Endothelial cell of umbilical vein (primary cell): ENCODE measurements around the gene PRKAB2. TPM values are rescaled to one million over a fixed set of nuclear protein-coding genes. Genes with fewer than 3 reads are reported as not detected.

Experiments used
- BruUV-seq: library from RNA; stranded (reverse); fragments of 400-500 nt; replicated peaks from 2 replicates; lab custom pipeline; 2021; lab: Mats Ljungman, UMichigan
- CTCF ChIA-PET: fragments of 300-600, 350-600 bp; sonication (Branson Sonifier 250); formaldehyde crosslinking; loops from one replicate; lab custom pipeline; 2021; ENCODE audit warnings: antibody characterized with exemption, inconsistent platforms; lab: Charles Lee
- POLR2A ChIA-PET: fragments of 300-600, 350-600 bp; sonication (Branson Sonifier 250); formaldehyde crosslinking; loops from one replicate; lab custom pipeline; 2021; ENCODE audit warnings: antibody characterized with exemption, inconsistent platforms; lab: Charles Lee
- DNase-seq: peaks from one replicate; pipeline ENCODE4 v3.0.0-alpha.2; 2011; ENCODE audit warnings: low read depth, low spot score
- FAIRE-seq: peaks from 2 replicates; lab custom pipeline; 2011; peaks lifted over from hg19 to GRCh38; lab: Jason Lieb, UNC
- H2AFZ ChIP-seq: 2 replicates; pipeline ENCODE4 v1.6.0; 2012; ENCODE audit warnings: low read depth, low read length, control low read depth, inconsistent platforms
- H3K27ac ChIP-seq: 2 replicates; pipeline ENCODE4 v1.5.1; 2011; ENCODE audit warnings: low read depth, mild to moderate bottlenecking, control low read depth, low read length, moderate library complexity; ENCODE audit not compliant: insufficient read depth
- H3K27me3 ChIP-seq, 2 experiments: 2 replicates each; pipeline versions ENCODE4 v1.6.0 to v1.6.1; 2011; ENCODE audit warnings: low read length in 2 of 2, mixed read lengths in 1 of 2; ENCODE audit not compliant: control insufficient read depth in 2 of 2, insufficient read depth in 2 of 2
- H3K36me3 ChIP-seq, 2 experiments: 2 replicates in 1 of 2; 3 replicates in 1 of 2; pipeline ENCODE4 v1.5.1; 2011; ENCODE audit warnings: low read length in 2 of 2, mild to moderate bottlenecking in 1 of 2, moderate library complexity in 1 of 2; ENCODE audit not compliant: control insufficient read depth in 2 of 2, insufficient read depth in 2 of 2; ENCODE audit errors: extremely low read depth in 1 of 2
- H3K4me1 ChIP-seq: 3 replicates; pipeline ENCODE4 v1.5.1; 2011; ENCODE audit warnings: mild to moderate bottlenecking, low read length; ENCODE audit not compliant: control insufficient read depth, insufficient read depth; ENCODE audit errors: extremely low read depth
- H3K4me2 ChIP-seq: 2 replicates; pipeline ENCODE4 v1.6.1; 2011; ENCODE audit warnings: low read length, control low read depth, mixed read lengths; ENCODE audit not compliant: insufficient read depth
- H3K4me3 ChIP-seq, 3 experiments: fragments of 200-600 bp in 1 of 3; sonication (generic), shearing (Covaris generic) in 1 of 3; replicated peaks in 1 of 3; 2 replicates each; pipeline ENCODE4 v1.5.1; 2011 to 2016; ENCODE audit warnings: control low read depth in 3 of 3, low read length in 3 of 3, mild to moderate bottlenecking in 2 of 3, inconsistent platforms in 1 of 3, low read depth in 1 of 3, moderate library complexity in 1 of 3; ENCODE audit not compliant: insufficient read depth in 1 of 3
- H3K79me2 ChIP-seq: 2 replicates; pipeline ENCODE4 v1.6.0; 2012; ENCODE audit warnings: low read length, inconsistent platforms; ENCODE audit not compliant: control insufficient read depth, insufficient read depth
- H3K9ac ChIP-seq: replicated peaks from 2 replicates; pipeline ENCODE3; 2011; ENCODE audit warnings: low read length, control low read depth; ENCODE audit not compliant: insufficient read depth; ENCODE audit errors: extremely low read depth
- H3K9me1 ChIP-seq: replicated peaks from 3 replicates; pipeline ENCODE4 v1.6.0; 2011; ENCODE audit warnings: mild to moderate bottlenecking, low read length; ENCODE audit not compliant: control insufficient read depth, insufficient read depth; ENCODE audit errors: extremely low read depth
- H3K9me3 ChIP-seq: replicated peaks from 2 replicates; pipeline ENCODE4 v1.5.1; 2012; ENCODE audit warnings: low read length, inconsistent platforms; ENCODE audit not compliant: control insufficient read depth, insufficient read depth
- H4K20me1 ChIP-seq: replicated peaks from 2 replicates; pipeline ENCODE3; 2011; ENCODE audit warnings: mild to moderate bottlenecking, low read length; ENCODE audit not compliant: control insufficient read depth, insufficient read depth; ENCODE audit errors: extremely low read depth
- CTCF ChIP-seq, 2 donors: IDR thresholded peaks; 1 replicate in 1 of 2; 2 replicates in 1 of 2; pipeline ENCODE4 v1.5.1; 2011; ENCODE audit warnings: low read length in 2 of 2, mild to moderate bottlenecking in 2 of 2, moderate library complexity in 2 of 2, control low read depth in 1 of 2, inconsistent platforms in 1 of 2, low read depth in 1 of 2; ENCODE audit not compliant: insufficient read depth in 1 of 2; ENCODE audit errors: extremely low read depth in 1 of 2
- EZH2 ChIP-seq: IDR thresholded peaks from 2 replicates; pipeline ENCODE4 v1.6.1; 2012; ENCODE audit warnings: borderline replicate concordance, low read depth, mild to moderate bottlenecking, moderate library complexity, low read length, inconsistent platforms; ENCODE audit not compliant: severe bottlenecking
- FOS ChIP-seq: IDR thresholded peaks from 2 replicates; pipeline ENCODE4 v1.6.1; 2011; ENCODE audit warnings: mild to moderate bottlenecking, low read length, moderate library complexity, borderline replicate concordance; ENCODE audit not compliant: insufficient read depth
- GATA2 ChIP-seq: IDR thresholded peaks from 2 replicates; pipeline ENCODE4 v1.7.0; 2011; ENCODE audit warnings: low read depth, mild to moderate bottlenecking, moderate library complexity, mixed read lengths, low read length; ENCODE audit not compliant: insufficient read length, insufficient read depth
- JUN ChIP-seq: IDR thresholded peaks from 2 replicates; pipeline ENCODE4 v1.6.1; 2011; ENCODE audit warnings: borderline replicate concordance, low read depth; ENCODE audit not compliant: insufficient read length, insufficient read depth
- MAX ChIP-seq: IDR thresholded peaks from 2 replicates; pipeline ENCODE4 v1.6.1; 2011; ENCODE audit not compliant: insufficient read depth, insufficient read length
- MYC ChIP-seq: IDR thresholded peaks from one replicate; pipeline ENCODE4 v1.6.1; 2011; ENCODE audit warnings: mild to moderate bottlenecking, low read depth, low read length
- POLR2A ChIP-seq: IDR thresholded peaks from 2 replicates; pipeline ENCODE4 v1.6.1; 2012; ENCODE audit warnings: low read depth, mild to moderate bottlenecking, control low read depth, low read length
- POLR2AphosphoS5 ChIP-seq: IDR thresholded peaks from 2 replicates; pipeline ENCODE4 v1.6.1; 2012; ENCODE audit warnings: low read depth, mild to moderate bottlenecking, control low read depth, low read length, moderate library complexity; ENCODE audit not compliant: insufficient read depth
- dilution Hi-C: fragments of 300-500 bp; cut with MboI; formaldehyde crosslinking; loops from one replicate; pipeline ENCODE4 v1.15.0; 2019; ENCODE audit warnings: low sequenced_read_pairs; ENCODE audit not compliant: extremely low pct_ligation_motif_present
- intact Hi-C: fragments of 100-400 bp; cut with micrococcal nuclease; formaldehyde crosslinking; loops from one replicate; pipeline ENCODE4 v1.10.0; 2022
- polyA plus RNA-seq, 4 experiments: library from polyadenylated mRNA; depleted of rRNA in 3 of 4; stranded (reverse) in 3 of 4; unstranded in 1 of 4; fragments of >200 nt; gene quantifications; 2 replicates each; pipeline versions ENCODE4 v1.2.1 to v1.2.3, GENCODE V29; 2011 to 2012; ENCODE audit warnings: missing spikeins in 1 of 4
- total RNA-seq: library from RNA; stranded (reverse); gene quantifications from 2 replicates; pipeline ENCODE4 v1.2.3, GENCODE V29; 2021

Gene PRKAB2
- total and polyA plus RNA-seq, 2 donors (not counting 3 experiments of a cell fraction or from before 2014, with no cell fraction given) = 6.2 to 7.4 TPM

GRCh38 chr1:147214842-147215539 lies 42.7 kb upstream of the PRKAB2 start:
- Histone ChIP-seq H3K36me3 (no peaks in the 10 kb centered on the region), H3K9me1 (no peaks in the 10 kb centered on the region), H3K4me3 (no peak overlapping the region), H3K9ac (no peak overlapping the region), H4K20me1 (no peaks in the 10 kb centered on the region), H3K4me2 (no peak overlapping the region), H3K27ac (no peak overlapping the region), H3K4me1 (no peaks in the 10 kb centered on the region), H3K9me3 (no peaks in the 10 kb centered on the region), H3K79me2 (no peaks in the 10 kb centered on the region), H2AFZ (no peak overlapping the region), H3K27me3 (no peaks in the 10 kb centered on the region)
- BruUV-seq = no TSS peak
- dilution Hi-C loops (no loop called here), intact Hi-C loops (no loop called here)
- TF ChIP-seq MYC (no peak), EZH2 (no peak), FOS (no peak), GATA2 (no peak), POLR2A (no peak), CTCF (IDR thresholded peaks at IDR 0.05; ENCODE audit: extremely low read depth in 1 of 2, insufficient read depth in 1 of 2, low read depth in 1 of 2, low read length in 2 of 2) (no peak), JUN (no peak), MAX (no peak), POLR2AphosphoS5 (no peak)
- no peak for DNase-seq
- ChIA-PET POLR2A (no interaction called here), CTCF (interaction anchor here (1.5 kb wide), 1 partner anchor 42 kb away, joined by 3 read pairs; no protein-coding TSS in a partner anchor)
- no peak for FAIRE-seq
